ENCODE data around the gene SSH2.

DNA sequence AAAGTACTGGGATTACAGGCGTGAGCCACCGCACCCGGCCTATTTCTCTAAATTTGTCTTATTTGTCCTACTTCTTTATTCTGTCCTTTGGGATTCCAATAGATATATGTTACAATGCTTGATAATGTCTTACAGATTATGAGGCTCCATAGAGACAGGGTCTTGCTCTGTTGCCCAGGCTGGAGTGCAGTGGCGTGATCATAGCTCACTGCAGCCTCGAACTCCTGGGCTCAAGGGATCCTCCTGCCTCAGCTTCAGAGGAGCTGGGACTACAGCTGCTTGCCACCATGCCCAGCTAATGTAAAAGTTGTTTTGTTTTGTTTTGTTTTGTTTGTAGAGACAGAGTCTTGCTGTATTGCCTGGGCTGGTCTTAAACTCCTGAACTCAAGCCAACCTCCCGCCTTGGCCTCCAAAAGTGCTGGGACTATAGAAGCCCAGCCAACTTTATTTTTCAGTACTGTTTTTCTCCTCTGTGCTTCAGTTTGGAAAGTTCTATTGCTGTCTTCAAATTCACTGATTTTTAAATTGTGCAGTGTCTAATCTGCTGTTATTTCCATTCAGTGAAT is 326.8 kb downstream of the SSH2 start:
- TF ChIP-seq POLR2A (IDR thresholded peaks at IDR 0.05; ENCODE audit: low read length) (no peak), GATA1 (IDR thresholded peaks at IDR 0.05; ENCODE audit: low read depth, low read length) (no peak)
